ENCODE measurements around the gene IL12B.
"Not testable (repeated sequence)": the region's sequence is repeated elsewhere in the genome, so short reads cannot be mapped to it uniquely, and the experiment has no call there.

Gene IL12B

DNA sequence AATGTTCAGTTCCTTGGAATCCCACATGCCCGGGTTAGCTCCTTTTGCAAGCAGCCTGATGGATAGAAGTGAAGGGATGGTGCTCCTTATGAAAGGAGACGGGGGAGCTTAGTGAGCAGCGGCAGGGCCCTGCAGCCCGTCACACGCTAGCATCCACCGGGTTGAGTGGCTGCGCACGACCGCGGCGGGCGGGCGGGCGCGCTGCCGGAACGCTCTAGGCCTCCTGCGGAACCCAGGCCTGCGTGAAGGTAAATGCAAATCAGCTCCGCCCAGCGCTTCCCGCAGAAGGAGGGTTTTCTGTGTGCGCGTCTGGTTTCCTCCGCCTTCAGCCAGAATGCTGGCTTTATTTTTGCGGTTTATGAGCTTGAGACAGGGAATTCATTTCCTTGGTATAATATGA lies 19.8 kb downstream of the IL12B start:
- H3K27ac ChIP-seq (ENCODE audit: low read length) = no peak overlapping the region
- H3K27me3 ChIP-seq (ENCODE audit: insufficient read depth, low read length) = peaks cover 41% of the 10 kb centered on the region
- H3K9ac ChIP-seq (ENCODE audit: low read depth, low read length) = no peak overlapping the region
- no peaks in the 10 kb centered on the region for H3K36me3 ChIP-seq (ENCODE audit: insufficient read depth, low read depth, low read length)
- no peaks in the 10 kb centered on the region for H3K9me3 ChIP-seq (ENCODE audit: insufficient read depth, low read depth, low read length)
- no peaks in the 10 kb centered on the region for H3K4me1 ChIP-seq (ENCODE audit: insufficient read depth, low read length)
- peak overlapping the region; percentile 57 for H3K4me3 ChIP-seq (ENCODE audit: low read length)

DNA sequence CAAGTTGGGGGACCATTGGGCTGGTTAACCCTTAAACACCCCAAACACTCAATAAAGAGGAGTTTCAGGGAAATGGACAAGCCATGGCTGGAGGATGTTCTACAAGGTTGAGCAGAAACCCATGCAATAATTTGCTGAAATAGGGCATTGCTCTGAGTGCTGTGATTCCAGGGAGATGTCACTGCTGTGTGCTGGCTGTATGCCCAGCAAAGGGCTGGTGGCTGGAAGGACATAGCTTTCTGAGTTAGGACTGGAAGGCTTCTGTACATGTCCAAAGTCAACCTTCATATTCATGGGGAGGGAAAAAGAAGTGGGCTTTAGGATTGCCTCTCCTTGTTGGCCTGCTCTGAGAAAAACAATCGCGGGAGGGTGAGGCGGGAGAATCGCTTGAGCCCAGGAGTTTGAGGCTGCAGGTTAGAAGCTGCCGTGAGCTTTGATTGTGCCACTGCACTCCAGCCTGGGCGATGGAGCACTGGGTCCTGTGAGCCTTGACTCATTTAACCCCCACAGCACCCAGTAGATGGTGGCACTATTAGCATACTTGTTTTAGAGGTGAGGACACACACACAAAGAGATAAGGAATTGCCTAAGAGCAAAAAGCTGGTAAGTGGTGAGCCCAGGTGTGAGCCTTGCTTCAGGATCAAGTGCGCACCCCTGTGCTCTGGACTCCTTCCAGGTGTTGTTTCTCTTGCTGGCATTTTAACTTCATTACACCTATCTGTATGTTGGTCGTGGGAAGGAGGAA lies 20.4 kb downstream of the IL12B start:
- Histone ChIP-seq H3K9me3 (ENCODE audit: insufficient read depth, low read depth, low read length) (no peaks in the 10 kb centered on the region), H3K4me1 (ENCODE audit: insufficient read depth, low read length) (no peaks in the 10 kb centered on the region), H3K27me3 (ENCODE audit: insufficient read depth, low read length) (peaks cover 41% of the 10 kb centered on the region), H3K36me3 (ENCODE audit: insufficient read depth, low read depth, low read length) (no peaks in the 10 kb centered on the region), H3K9ac (ENCODE audit: low read depth, low read length) (no peak overlapping the region), H3K4me3 (ENCODE audit: low read length) (peak overlapping the region; percentile 57), H3K27ac (ENCODE audit: low read length) (no peak overlapping the region)

DNA sequence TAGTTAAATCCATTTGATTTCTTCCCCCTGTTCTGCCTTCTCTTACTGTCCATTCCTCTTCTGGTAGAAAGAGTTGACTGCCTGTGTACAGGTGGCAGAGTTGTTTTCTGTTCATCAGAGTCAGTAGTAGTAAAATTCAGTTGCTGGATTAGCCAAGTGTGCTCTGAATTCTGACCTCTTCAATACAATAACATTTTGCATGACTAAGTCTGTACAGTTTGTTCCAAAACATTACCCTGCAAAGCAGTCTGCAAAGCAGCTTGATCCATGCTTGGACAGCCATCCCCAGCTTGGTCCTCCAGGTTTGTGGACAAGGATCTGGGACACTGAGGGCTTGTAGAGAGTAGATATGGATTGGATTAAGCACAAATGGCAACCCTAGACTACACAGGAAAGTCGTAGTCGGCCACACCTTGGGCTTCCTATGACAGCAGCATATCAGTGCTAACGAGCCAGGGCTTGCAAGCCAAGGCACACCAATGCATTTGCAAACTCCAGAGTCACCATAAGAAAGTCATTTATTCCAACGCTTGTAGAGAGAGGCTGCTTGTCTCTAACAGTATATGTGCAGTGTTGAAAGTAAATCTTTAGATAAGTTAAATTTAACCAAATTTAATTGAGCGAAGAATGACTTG lies 25.2 kb downstream of the IL12B start:
- Histone ChIP-seq H3K4me1 (ENCODE audit: insufficient read depth, low read length) (no peaks in the 10 kb centered on the region), H3K27ac (ENCODE audit: low read length) (no peak overlapping the region), H3K9me3 (ENCODE audit: insufficient read depth, low read depth, low read length) (peaks cover 29% of the 10 kb centered on the region), H3K9ac (ENCODE audit: low read depth, low read length) (no peak overlapping the region), H3K4me3 (ENCODE audit: low read length) (no peak overlapping the region), H3K36me3 (ENCODE audit: insufficient read depth, low read depth, low read length) (no peaks in the 10 kb centered on the region), H3K27me3 (ENCODE audit: insufficient read depth, low read length) (peaks cover 18% of the 10 kb centered on the region)

DNA sequence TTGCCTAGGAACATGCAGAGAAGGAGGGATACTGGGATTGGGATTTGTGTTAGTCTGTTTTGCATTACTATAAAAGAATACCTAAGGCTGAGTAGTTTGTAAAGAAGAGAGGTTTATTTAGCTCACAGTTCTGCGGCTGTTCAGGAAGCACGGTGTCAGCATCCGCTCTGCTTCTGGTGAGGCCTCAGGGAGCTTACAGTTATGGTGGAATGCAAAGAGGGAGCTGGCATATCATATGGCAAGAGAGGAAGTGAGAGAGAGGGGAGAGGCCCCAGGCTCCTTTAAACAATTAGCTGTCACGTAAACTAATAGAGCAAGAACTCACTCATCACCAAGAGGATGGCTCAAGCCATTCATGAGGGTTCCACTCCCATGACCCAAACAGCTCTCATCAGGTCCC lies 27.0 kb downstream of the IL12B start:
- Histone ChIP-seq H3K9me3 (ENCODE audit: insufficient read depth, low read depth, low read length) (peaks cover 33% of the 10 kb centered on the region), H3K27ac (ENCODE audit: low read length) (no peak overlapping the region), H3K36me3 (ENCODE audit: insufficient read depth, low read depth, low read length) (no peaks in the 10 kb centered on the region), H3K27me3 (ENCODE audit: insufficient read depth, low read length) (peaks cover under 1% of the 10 kb centered on the region; the same call in 1 of the 2 replicates), H3K9ac (ENCODE audit: low read depth, low read length) (no peak overlapping the region), H3K4me1 (ENCODE audit: insufficient read depth, low read length) (no peaks in the 10 kb centered on the region), H3K4me3 (ENCODE audit: low read length) (no peak overlapping the region)

DNA sequence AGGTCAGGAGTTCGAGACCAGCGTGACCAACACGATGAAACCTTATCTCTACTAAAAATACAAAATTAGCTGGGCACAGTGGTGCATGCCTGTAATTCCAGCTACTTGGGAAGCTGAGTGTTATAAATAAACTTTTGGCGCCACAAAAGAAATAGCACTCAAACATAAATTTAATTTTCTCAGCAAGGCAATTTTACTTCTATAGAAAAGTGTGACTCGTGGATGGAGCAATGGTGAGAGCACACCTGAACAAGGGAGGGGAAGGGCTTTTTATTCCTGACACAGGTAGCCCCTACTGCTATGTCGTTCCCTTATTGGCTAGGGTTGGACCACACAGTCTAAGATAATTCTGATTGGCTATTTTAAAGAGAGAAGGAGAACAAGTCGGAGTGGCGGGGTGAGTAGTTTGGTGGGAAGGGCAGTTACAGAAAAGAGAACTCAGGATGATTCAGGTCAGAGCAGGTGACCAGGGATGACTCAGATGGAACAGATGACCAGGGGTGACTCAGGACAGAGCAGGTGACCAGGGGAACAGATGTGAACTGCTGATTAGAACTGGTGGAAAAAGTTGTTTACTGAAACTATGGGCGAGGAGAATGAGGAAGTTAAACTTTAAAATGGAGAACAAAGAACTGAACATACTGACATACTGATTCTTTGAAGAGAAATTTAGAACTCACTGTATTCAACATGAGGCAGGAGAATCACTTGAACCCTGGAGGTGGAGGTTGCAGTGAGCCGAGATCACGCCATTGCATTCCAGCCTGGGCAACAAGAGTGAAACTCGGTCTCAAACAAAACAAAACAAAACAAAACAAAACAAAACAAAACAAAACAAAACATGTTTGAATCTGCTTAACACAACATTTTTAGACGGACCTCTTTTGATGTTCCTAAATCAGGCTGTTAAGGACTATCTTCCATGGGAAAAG lies 28.1 kb downstream of the IL12B start:
- not testable (repeated sequence) for H3K9ac ChIP-seq (ENCODE audit: low read depth, low read length); H3K27ac ChIP-seq (ENCODE audit: low read length)
- H3K9me3 ChIP-seq (ENCODE audit: insufficient read depth, low read depth, low read length) = peaks cover 33% of the 10 kb centered on the region

DNA sequence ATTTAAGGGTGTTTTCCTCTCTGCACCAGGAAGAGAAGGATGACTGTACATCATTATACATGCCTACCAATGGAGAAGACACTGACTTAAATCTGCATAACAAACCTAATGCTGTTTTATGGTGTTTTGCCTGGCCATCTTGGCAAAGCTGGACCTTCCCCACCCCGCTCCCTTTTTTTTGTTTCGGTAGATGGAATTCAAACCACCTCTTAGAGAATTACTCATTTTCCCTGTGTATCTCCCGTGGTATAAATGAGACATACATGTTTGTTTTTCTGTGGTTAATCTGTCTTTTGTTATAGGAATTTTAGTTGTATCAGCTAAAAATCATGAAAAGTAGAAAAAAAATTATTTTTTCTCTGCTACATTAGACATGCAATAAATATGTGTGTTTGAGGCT lies 28.8 kb downstream of the IL12B start:
- Histone ChIP-seq H3K4me3 (ENCODE audit: low read length) (no peak overlapping the region), H3K27ac (ENCODE audit: low read length) (no peak overlapping the region), H3K4me1 (ENCODE audit: insufficient read depth, low read length) (no peaks in the 10 kb centered on the region), H3K9me3 (ENCODE audit: insufficient read depth, low read depth, low read length) (peaks cover 33% of the 10 kb centered on the region), H3K9ac (ENCODE audit: low read depth, low read length) (no peak overlapping the region), H3K36me3 (ENCODE audit: insufficient read depth, low read depth, low read length) (no peaks in the 10 kb centered on the region), H3K27me3 (ENCODE audit: insufficient read depth, low read length) (no peaks in the 10 kb centered on the region)

More for the DNA sequence above, 28.1 kb downstream of the IL12B start:
- not testable (repeated sequence) for H3K4me3 ChIP-seq (ENCODE audit: low read length); H3K4me1 ChIP-seq (ENCODE audit: insufficient read depth, low read length); H3K27me3 ChIP-seq (ENCODE audit: insufficient read depth, low read length); H3K36me3 ChIP-seq (ENCODE audit: insufficient read depth, low read depth, low read length)

DNA sequence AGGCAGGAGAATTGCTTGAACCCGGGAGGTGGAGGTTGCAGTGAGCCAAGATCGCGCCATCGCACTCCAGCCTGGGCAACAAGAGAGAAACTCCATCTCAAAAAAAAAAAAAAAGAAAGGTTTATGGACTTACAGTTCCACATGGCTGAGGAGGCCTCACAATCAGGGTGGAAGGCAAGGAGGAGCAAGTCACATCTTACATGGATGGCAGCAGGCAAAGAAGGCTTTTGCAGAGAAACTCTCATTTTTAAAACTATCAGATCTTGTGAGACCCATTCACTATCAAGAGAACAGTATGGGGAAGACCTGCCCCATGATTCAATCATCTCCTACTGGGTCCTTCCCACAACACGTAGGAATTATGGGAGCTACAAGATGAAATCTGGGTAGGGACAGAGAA lies 33.0 kb downstream of the IL12B start:
- not testable (repeated sequence) for H3K4me3 ChIP-seq (ENCODE audit: low read length); H3K27me3 ChIP-seq (ENCODE audit: insufficient read depth, low read length); H3K4me1 ChIP-seq (ENCODE audit: insufficient read depth, low read length); H3K9ac ChIP-seq (ENCODE audit: low read depth, low read length); H3K36me3 ChIP-seq (ENCODE audit: insufficient read depth, low read depth, low read length); H3K27ac ChIP-seq (ENCODE audit: low read length)
- peaks cover 17% of the 10 kb centered on the region for H3K9me3 ChIP-seq (ENCODE audit: insufficient read depth, low read depth, low read length)

DNA sequence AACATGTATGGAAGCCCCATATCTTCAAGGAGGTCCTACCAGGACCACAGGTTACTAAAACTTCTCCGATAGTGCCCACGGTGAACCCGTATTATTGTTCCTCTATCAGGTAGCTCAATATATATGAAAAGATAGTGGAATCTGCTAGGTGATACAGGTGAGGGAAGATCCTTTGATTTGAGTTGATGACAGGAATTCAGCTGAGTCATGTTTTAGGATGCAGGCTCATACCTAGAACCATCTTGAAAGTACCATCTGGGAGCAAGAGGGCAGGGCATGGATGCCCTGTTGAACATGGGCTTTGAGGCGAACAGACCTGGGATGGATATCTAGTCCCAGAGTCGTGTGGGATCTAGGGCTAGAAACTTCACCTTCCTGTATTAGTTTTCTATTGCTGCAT lies 35.4 kb downstream of the IL12B start:
- no peak overlapping the region for H3K9ac ChIP-seq (ENCODE audit: low read depth, low read length)
- peaks cover 4% of the 10 kb centered on the region for H3K9me3 ChIP-seq (ENCODE audit: insufficient read depth, low read depth, low read length)
- no peaks in the 10 kb centered on the region for H3K36me3 ChIP-seq (ENCODE audit: insufficient read depth, low read depth, low read length)
- H3K27ac ChIP-seq (ENCODE audit: low read length) = no peak overlapping the region
- no peak overlapping the region for H3K4me3 ChIP-seq (ENCODE audit: low read length)
- H3K4me1 ChIP-seq (ENCODE audit: insufficient read depth, low read length) = no peaks in the 10 kb centered on the region
- H3K27me3 ChIP-seq (ENCODE audit: insufficient read depth, low read length) = no peaks in the 10 kb centered on the region

DNA sequence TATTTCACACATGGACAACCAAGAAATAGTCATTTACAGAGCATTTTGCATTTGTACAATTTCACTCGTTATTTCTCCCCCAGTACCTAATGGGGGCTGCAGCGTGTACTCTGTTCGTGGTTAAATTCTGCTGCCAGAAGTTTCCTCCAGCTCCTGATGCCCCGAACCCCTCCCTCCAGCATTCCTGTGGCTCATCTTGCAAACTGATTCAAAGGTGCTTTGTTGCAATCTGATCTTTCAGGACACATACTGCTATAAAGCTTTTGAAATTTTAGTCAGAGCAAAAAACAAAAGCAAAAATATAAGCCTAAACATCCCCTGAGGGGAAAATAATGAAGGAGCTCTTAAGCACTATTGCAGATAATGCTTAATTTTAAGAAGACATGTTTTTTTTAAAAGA lies 39.5 kb downstream of the IL12B start:
- Histone ChIP-seq H3K4me3 (ENCODE audit: low read length) (no peak overlapping the region), H3K27me3 (ENCODE audit: insufficient read depth, low read length) (no peaks in the 10 kb centered on the region), H3K9ac (ENCODE audit: low read depth, low read length) (no peak overlapping the region), H3K9me3 (ENCODE audit: insufficient read depth, low read depth, low read length) (no peaks in the 10 kb centered on the region), H3K27ac (ENCODE audit: low read length) (no peak overlapping the region), H3K36me3 (ENCODE audit: insufficient read depth, low read depth, low read length) (peaks cover 1% of the 10 kb centered on the region; the same call in 1 of the 2 replicates), H3K4me1 (ENCODE audit: insufficient read depth, low read length) (no peaks in the 10 kb centered on the region)

DNA sequence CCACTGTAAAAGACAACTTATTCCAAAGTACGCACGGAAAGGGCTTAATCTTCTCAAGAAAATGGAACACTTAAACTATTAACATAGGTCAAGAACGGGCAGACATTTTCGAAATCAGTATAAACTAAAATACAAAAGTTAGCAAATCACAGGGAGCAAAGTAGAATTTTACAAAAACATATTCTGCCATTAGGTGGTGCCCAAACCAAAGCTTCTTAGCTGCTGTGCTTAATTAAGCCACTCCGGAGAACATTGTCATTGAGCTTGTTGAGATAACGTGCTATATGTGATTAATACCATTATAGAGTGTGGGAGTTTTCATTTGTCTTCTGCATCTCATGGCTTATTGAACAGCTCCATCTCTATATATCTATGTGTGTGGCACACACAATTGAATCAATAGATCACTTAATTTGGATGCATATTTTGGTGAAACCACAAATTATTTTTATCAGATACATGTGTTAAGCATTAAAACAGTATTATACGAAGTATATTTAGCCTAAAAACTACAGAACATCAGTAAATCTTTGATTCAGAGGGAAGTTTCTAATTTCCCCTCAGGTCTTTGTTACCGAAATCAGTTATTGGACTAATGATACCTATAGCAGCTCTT lies 43.8 kb downstream of the IL12B start:
- peaks cover 32% of the 10 kb centered on the region for H3K36me3 ChIP-seq (ENCODE audit: insufficient read depth, low read depth, low read length)
- H3K27ac ChIP-seq (ENCODE audit: low read length) = no peak overlapping the region
- H3K4me3 ChIP-seq (ENCODE audit: low read length) = no peak overlapping the region
- no peaks in the 10 kb centered on the region for H3K4me1 ChIP-seq (ENCODE audit: insufficient read depth, low read length)
- no peaks in the 10 kb centered on the region for H3K9me3 ChIP-seq (ENCODE audit: insufficient read depth, low read depth, low read length)
- no peak overlapping the region for H3K9ac ChIP-seq (ENCODE audit: low read depth, low read length)
- H3K27me3 ChIP-seq (ENCODE audit: insufficient read depth, low read length) = no peaks in the 10 kb centered on the region

DNA sequence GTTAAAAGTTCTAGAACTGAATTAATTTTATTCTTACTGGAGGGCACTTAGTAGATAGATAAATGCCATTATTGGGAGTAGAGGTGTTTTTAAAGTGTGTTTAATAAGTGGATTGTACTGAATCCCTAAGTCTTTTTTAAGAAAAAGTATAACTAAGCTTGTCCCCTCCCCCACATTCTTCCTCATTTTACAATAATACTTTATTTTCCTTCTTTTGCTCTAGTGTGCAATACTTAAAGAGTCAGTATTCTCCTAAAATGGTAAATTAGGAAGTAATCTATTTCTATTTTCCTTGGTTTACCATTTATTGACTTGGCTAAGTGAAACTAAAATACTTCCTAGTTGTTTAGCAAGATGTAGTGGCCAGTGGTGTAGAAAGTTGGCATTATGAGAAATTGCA lies 55.6 kb downstream of the IL12B start:
- H3K36me3 ChIP-seq (ENCODE audit: insufficient read depth, low read depth, low read length) = peaks cover 84% of the 10 kb centered on the region

More for the DNA sequence above, 55.6 kb downstream of the IL12B start:
- Histone ChIP-seq H3K4me3 (ENCODE audit: low read length) (no peak overlapping the region), H3K27me3 (ENCODE audit: insufficient read depth, low read length) (no peaks in the 10 kb centered on the region), H3K27ac (ENCODE audit: low read length) (no peak overlapping the region), H3K4me1 (ENCODE audit: insufficient read depth, low read length) (no peaks in the 10 kb centered on the region), H3K9ac (ENCODE audit: low read depth, low read length) (no peak overlapping the region), H3K9me3 (ENCODE audit: insufficient read depth, low read depth, low read length) (no peaks in the 10 kb centered on the region)
